T-helper 1 cell (primary cell): Measurements from ENCODE around the gene DUOXA2.

Experiments used
- DNase-seq, 5 donors: peaks; one replicate each; pipeline ENCODE4 v3.0.0-alpha.2; 2012 to 2020

DUOXA2 gene

GRCh38 chr15:45138814-45139765 lies 25.0 kb downstream of the DUOXA2 start:
- DNase-seq = no peak

- DNase-seq = no peak
Measured at GRCh38 chr15:45139770-45140169, 25.6 kb downstream of the DUOXA2 start.

- no peak for DNase-seq
Measured at GRCh38 chr15:45140557-45141250, 26.6 kb downstream of the DUOXA2 start.

GRCh38 chr15:45141386-45141785 lies 27.3 kb downstream of the DUOXA2 start:
- DNase-seq = no peak

- no peak for DNase-seq
Measured at GRCh38 chr15:45143056-45143455, 28.9 kb downstream of the DUOXA2 start.

GRCh38 chr15:45143946-45144345 lies 29.8 kb downstream of the DUOXA2 start:
- no peak for DNase-seq

GRCh38 chr15:45144775-45145174 lies 30.6 kb downstream of the DUOXA2 start:
- no peak for DNase-seq

- no peak for DNase-seq
Measured at GRCh38 chr15:45146405-45146804, 32.3 kb downstream of the DUOXA2 start.

- no peak for DNase-seq
Measured at GRCh38 chr15:45147606-45148005, 33.5 kb downstream of the DUOXA2 start.

GRCh38 chr15:45148076-45149059 lies 34.2 kb downstream of the DUOXA2 start:
- no peak for DNase-seq

- DNase-seq = no peak
Measured at GRCh38 chr15:45149060-45149459, 34.9 kb downstream of the DUOXA2 start.

GRCh38 chr15:45150481-45150880 lies 36.4 kb downstream of the DUOXA2 start:
- no peak for DNase-seq

GRCh38 chr15:45150997-45151396 lies 36.9 kb downstream of the DUOXA2 start:
- DNase-seq = no peak

- no peak for DNase-seq
Measured at GRCh38 chr15:45151998-45152828, 38.1 kb downstream of the DUOXA2 start.

- DNase-seq = no peak
Measured at GRCh38 chr15:45155739-45156138, 41.6 kb downstream of the DUOXA2 start.

- DNase-seq = no peak
Measured at GRCh38 chr15:45156744-45157455, 42.8 kb downstream of the DUOXA2 start.

- no peak for DNase-seq
Measured at GRCh38 chr15:45157974-45158373, 43.8 kb downstream of the DUOXA2 start.

GRCh38 chr15:45161666-45162065 lies 47.5 kb downstream of the DUOXA2 start:
- no peak for DNase-seq

GRCh38 chr15:45162771-45163507 lies 48.8 kb downstream of the DUOXA2 start:
- peak in 4 of 5 donors; percentile 27 to 63 (median 37) for DNase-seq

- no peak for DNase-seq
Measured at GRCh38 chr15:45163508-45163856, 49.4 kb downstream of the DUOXA2 start.
